PFSK-1 (cell line): ENCODE measurements around the gene NLRP11.
"Not testable (repeated sequence)": the region's sequence is repeated elsewhere in the genome, so short reads cannot be mapped to it uniquely, and the experiment has no call there.

ENCODE experiments used
- FOXP2 ChIP-seq: optimal IDR thresholded peaks from 2 replicates; pipeline ENCODE3; 2011; ENCODE audit warnings: borderline replicate concordance, control low read depth, inconsistent platforms; ENCODE audit not compliant: insufficient read depth; ENCODE audit errors: extremely low read length, extremely low read depth
- POLR2AphosphoS5 ChIP-seq: IDR thresholded peaks from 2 replicates; pipeline ENCODE4 v1.6.1; 2012; ENCODE audit warnings: low read depth, mild to moderate bottlenecking, control low read depth, low read length, moderate library complexity
- SIN3A ChIP-seq: IDR thresholded peaks from 2 replicates; pipeline ENCODE4 v1.6.1; 2012; ENCODE audit warnings: mild to moderate bottlenecking, low read length, moderate library complexity, borderline replicate concordance; ENCODE audit not compliant: insufficient read depth
- TAF1 ChIP-seq: IDR thresholded peaks from 2 replicates; pipeline ENCODE4 v1.6.1; 2012; ENCODE audit warnings: low read length, control low read depth, borderline replicate concordance; ENCODE audit not compliant: insufficient read depth
- TF ChIP-seq, protein P1 (sequence below), 2 experiments: IDR thresholded peaks; 2 replicates each; pipeline versions ENCODE4 v1.6.1 to v1.8.0; 2011 to 2012; ENCODE audit warnings: low read depth in 2 of 2, low read length in 2 of 2, control low read depth in 1 of 2, inconsistent platforms in 1 of 2, mild to moderate bottlenecking in 1 of 2, moderate library complexity in 1 of 2; ENCODE audit not compliant: insufficient read depth in 1 of 2

NLRP11 gene

DNA sequence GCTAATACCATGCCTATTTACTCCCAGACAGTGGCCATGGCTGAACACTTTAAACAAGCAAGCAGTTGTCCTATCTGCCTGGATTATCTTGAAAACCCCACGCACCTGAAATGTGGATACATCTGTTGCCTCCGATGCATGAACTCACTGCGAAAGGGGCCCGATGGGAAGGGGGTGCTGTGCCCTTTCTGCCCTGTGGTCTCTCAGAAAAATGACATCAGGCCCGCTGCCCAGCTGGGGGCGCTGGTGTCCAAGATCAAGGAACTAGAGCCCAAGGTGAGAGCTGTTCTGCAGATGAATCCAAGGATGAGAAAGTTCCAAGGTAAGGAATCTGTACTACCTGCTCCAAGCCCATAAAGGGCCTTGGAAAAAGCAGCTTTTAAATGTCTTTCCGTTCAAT lies 54.3 kb downstream of the NLRP11 start:
- TF ChIP-seq FOXP2 (no peak), SIN3A (no peak), POLR2AphosphoS5 (no peak), TAF1 (no peak)
- TF ChIP-seq, protein P1, sequence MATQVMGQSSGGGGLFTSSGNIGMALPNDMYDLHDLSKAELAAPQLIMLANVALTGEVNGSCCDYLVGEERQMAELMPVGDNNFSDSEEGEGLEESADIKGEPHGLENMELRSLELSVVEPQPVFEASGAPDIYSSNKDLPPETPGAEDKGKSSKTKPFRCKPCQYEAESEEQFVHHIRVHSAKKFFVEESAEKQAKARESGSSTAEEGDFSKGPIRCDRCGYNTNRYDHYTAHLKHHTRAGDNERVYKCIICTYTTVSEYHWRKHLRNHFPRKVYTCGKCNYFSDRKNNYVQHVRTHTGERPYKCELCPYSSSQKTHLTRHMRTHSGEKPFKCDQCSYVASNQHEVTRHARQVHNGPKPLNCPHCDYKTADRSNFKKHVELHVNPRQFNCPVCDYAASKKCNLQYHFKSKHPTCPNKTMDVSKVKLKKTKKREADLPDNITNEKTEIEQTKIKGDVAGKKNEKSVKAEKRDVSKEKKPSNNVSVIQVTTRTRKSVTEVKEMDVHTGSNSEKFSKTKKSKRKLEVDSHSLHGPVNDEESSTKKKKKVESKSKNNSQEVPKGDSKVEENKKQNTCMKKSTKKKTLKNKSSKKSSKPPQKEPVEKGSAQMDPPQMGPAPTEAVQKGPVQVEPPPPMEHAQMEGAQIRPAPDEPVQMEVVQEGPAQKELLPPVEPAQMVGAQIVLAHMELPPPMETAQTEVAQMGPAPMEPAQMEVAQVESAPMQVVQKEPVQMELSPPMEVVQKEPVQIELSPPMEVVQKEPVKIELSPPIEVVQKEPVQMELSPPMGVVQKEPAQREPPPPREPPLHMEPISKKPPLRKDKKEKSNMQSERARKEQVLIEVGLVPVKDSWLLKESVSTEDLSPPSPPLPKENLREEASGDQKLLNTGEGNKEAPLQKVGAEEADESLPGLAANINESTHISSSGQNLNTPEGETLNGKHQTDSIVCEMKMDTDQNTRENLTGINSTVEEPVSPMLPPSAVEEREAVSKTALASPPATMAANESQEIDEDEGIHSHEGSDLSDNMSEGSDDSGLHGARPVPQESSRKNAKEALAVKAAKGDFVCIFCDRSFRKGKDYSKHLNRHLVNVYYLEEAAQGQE (IDR thresholded peaks at IDR 0.05; ENCODE audit: insufficient read depth in 1 of 2, low read depth in 2 of 2, low read length in 2 of 2): no peak

DNA sequence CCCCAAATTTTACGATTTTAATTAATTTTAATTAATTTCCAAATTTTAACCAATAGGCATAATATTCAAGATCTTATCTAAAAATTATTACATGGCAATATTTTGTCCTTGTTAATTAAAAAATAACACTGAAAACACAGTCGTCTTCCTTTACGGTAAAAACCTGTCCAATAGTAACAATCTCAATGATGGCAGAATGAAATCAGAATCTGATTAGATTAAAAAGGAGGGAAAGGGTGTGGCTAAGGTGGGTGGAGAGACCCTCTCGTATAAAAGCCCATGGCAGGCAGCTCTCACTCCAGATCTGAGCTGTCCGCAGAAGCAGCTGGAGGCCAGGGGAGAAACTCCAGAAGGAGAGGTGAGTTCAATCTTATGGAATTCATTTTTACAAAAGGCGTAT lies 63.0 kb downstream of the NLRP11 start, which contains the start of gene RFPL4AL1:
RFPL4AL1 (plus strand) TSS at position 301 of the 400 bp plus-strand sequence. CDS start 2,687 bp downstream, outside the sequence.
- not testable (repeated sequence) for TF ChIP-seq SIN3A, TAF1, POLR2AphosphoS5

DNA sequence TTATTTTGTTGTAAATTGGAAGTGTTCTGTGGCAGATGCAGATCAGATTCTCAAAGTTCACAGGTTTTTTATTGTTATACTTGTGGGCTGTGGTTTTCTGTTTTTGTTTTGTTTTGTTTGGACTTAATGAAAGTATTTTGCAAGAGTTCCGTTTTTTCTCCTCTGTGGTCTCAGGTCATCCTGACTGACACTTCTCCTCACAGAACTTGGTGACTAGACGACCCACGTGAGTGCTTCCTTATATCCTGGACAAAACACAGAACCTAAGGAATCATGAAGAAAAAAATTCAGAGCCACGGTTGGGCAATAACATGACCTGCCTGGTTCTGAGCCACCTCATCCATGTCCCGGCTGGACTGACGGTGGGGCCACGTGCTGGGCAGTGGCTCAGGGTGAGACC lies 65.3 kb downstream of the NLRP11 start:
- TF ChIP-seq FOXP2: no peak
- TF ChIP-seq, protein P1 (IDR thresholded peaks at IDR 0.05; ENCODE audit: insufficient read depth in 1 of 2, low read depth in 2 of 2, low read length in 2 of 2): no peak
- no peak for TF ChIP-seq SIN3A
- no peak for TF ChIP-seq POLR2AphosphoS5

DNA sequence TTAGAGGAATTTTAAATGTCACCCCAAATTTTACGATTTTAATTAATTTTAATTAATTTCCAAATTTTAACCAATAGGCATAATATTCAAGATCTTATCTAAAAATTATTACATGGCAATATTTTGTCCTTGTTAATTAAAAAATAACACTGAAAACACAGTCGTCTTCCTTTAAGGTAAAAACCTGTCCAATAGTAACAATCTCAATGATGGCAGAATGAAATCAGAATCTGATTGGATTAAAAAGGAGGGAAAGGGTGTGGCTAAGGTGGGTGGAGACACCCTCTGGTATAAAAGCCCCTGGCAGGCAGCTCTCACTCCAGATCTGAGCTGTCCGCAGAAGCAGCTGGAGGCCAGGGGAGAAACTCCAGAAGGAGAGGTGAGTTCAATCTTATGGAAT lies 73.0 kb downstream of the NLRP11 start, which contains the start of gene RFPL4A:
RFPL4A (plus strand) TSS at position 301 of the 400 bp plus-strand sequence. CDS start 2,704 bp downstream, outside the sequence.
- not testable (repeated sequence) for TF ChIP-seq TAF1, FOXP2, POLR2AphosphoS5

DNA sequence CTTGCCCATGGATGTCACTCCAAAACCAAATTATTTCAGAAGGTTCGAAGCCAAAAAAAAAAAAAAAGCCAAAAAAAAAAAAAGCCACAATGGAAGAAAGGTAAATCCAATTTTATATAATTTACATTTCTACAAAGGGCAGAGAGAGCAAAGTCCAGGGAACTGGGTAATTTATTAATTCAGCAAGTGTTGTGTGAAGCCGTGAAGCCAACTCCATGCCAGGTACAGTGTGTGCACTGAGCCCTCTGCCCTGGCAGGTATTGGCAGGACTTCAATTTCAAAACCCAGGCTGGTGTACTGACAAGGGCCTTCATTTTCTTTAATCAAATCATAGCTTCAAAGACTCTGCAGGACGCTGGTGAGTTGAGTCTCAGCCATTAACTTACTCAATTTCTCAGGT lies 78.4 kb downstream of the NLRP11 start:
- TF ChIP-seq, protein P1 (IDR thresholded peaks at IDR 0.05; ENCODE audit: insufficient read depth in 1 of 2, low read depth in 2 of 2, low read length in 2 of 2): no peak
- no peak for TF ChIP-seq POLR2AphosphoS5
- no peak for TF ChIP-seq SIN3A
- no peak for TF ChIP-seq TAF1

DNA sequence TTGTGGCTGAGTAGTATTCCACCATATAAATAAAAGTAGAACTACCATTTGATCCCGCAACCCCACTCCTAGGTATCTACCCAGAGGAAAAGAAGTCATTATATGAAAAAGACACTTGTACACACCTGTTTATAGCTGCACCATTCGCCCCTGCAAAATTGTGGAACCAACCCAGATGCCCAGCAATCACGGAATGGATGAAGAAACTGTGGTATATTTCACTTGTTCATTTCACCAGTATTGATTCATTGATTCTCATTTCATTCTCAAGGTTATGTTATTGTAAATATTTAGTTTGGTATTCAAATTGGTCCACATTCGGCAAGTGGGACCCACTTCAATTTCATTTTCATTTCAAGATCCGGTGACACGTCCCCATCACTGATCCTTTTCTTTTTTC lies 81.1 kb downstream of the NLRP11 start:
- TF ChIP-seq POLR2AphosphoS5 (no peak), TAF1 (no peak), FOXP2 (no peak), SIN3A (no peak)
- TF ChIP-seq, protein P1 (IDR thresholded peaks at IDR 0.05; ENCODE audit: insufficient read depth in 1 of 2, low read depth in 2 of 2, low read length in 2 of 2): no peak
